Ishikawa (cell line): ENCODE data around the gene PRXL2B.

ENCODE experiments used
- CEBPB ChIP-seq: IDR thresholded peaks from 2 replicates; pipeline ENCODE4 v1.6.1; 2012
- CREB1 ChIP-seq: IDR thresholded peaks from 2 replicates; pipeline ENCODE4 v1.6.1; 2012; ENCODE audit warnings: low read depth
- EGR1 ChIP-seq: IDR thresholded peaks from 2 replicates; pipeline ENCODE4 v1.6.1; 2012
- EP300 ChIP-seq: IDR thresholded peaks from 2 replicates; pipeline ENCODE4 v1.6.1; 2012; ENCODE audit warnings: borderline replicate concordance
- FOXM1 ChIP-seq: IDR thresholded peaks from 2 replicates; pipeline ENCODE4 v1.6.1; 2012; ENCODE audit warnings: low read depth, borderline replicate concordance
- NFIC ChIP-seq: IDR thresholded peaks from 2 replicates; pipeline ENCODE4 v1.6.1; 2012
- RAD21 ChIP-seq: IDR thresholded peaks from 2 replicates; pipeline ENCODE4 v1.6.1; 2012; ENCODE audit warnings: low read depth
- TAF1 ChIP-seq: IDR thresholded peaks from 2 replicates; pipeline ENCODE4 v1.6.1; 2012; ENCODE audit warnings: low read depth, mild to moderate bottlenecking
- TCF12 ChIP-seq: IDR thresholded peaks from 2 replicates; pipeline ENCODE4 v1.6.1; 2012; ENCODE audit warnings: low read depth
- TEAD4 ChIP-seq: IDR thresholded peaks from 2 replicates; pipeline ENCODE4 v1.6.1; 2012
- YY1 ChIP-seq: IDR thresholded peaks from 2 replicates; pipeline ENCODE4 v1.6.1; 2012; ENCODE audit warnings: low read depth
- ZBTB7A ChIP-seq: IDR thresholded peaks from 2 replicates; pipeline ENCODE4 v1.6.1; 2012; ENCODE audit warnings: low read depth
- TF ChIP-seq, protein P1 (sequence below): IDR thresholded peaks from 2 replicates; pipeline ENCODE4 v1.6.1; 2012; ENCODE audit warnings: low read depth, mild to moderate bottlenecking
- TF ChIP-seq, protein P2 (sequence below): IDR thresholded peaks from 2 replicates; pipeline ENCODE4 v1.6.1; 2012
- TF ChIP-seq, protein P3 (sequence below): IDR thresholded peaks from 2 replicates; pipeline ENCODE4 v1.6.1; 2012

Gene PRXL2B

DNA sequence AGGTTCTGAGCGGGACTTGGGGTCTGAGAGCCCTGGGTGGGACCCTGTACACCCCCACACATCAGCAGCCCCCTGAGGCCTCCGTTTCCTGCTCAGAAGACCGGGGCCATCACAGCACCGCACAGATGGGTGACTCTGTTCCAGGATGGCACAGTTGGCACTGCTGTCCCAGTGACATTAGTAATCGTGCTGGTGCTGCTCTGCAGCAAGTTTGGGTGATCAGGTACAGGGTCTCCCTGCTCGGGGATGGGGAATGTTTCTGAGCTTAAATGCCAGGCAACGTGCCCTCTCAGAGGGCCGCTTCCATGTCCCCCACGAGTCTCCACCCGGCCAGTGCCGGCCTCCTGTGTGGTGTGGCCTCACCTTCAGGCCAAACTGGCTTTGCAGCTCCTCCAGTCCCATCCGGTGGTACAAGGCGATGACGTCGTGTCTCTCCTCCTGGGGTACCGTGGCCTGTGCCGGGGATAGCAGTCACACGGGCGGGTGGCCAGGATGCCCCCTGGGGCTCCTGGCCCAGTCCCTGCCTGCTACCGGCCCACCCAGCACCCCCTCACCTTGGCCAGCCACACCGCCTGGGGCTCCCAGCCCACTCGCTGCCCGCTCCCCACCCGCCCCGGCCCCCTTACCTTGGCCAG lies 17.1 kb downstream of the PRXL2B start:
- TF ChIP-seq FOXM1 (no peak), TAF1 (no peak), EGR1 (no peak), EP300 (no peak), NFIC (no peak), CEBPB (no peak)
- TF ChIP-seq, protein P1, sequence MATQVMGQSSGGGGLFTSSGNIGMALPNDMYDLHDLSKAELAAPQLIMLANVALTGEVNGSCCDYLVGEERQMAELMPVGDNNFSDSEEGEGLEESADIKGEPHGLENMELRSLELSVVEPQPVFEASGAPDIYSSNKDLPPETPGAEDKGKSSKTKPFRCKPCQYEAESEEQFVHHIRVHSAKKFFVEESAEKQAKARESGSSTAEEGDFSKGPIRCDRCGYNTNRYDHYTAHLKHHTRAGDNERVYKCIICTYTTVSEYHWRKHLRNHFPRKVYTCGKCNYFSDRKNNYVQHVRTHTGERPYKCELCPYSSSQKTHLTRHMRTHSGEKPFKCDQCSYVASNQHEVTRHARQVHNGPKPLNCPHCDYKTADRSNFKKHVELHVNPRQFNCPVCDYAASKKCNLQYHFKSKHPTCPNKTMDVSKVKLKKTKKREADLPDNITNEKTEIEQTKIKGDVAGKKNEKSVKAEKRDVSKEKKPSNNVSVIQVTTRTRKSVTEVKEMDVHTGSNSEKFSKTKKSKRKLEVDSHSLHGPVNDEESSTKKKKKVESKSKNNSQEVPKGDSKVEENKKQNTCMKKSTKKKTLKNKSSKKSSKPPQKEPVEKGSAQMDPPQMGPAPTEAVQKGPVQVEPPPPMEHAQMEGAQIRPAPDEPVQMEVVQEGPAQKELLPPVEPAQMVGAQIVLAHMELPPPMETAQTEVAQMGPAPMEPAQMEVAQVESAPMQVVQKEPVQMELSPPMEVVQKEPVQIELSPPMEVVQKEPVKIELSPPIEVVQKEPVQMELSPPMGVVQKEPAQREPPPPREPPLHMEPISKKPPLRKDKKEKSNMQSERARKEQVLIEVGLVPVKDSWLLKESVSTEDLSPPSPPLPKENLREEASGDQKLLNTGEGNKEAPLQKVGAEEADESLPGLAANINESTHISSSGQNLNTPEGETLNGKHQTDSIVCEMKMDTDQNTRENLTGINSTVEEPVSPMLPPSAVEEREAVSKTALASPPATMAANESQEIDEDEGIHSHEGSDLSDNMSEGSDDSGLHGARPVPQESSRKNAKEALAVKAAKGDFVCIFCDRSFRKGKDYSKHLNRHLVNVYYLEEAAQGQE, result no peak

DNA sequence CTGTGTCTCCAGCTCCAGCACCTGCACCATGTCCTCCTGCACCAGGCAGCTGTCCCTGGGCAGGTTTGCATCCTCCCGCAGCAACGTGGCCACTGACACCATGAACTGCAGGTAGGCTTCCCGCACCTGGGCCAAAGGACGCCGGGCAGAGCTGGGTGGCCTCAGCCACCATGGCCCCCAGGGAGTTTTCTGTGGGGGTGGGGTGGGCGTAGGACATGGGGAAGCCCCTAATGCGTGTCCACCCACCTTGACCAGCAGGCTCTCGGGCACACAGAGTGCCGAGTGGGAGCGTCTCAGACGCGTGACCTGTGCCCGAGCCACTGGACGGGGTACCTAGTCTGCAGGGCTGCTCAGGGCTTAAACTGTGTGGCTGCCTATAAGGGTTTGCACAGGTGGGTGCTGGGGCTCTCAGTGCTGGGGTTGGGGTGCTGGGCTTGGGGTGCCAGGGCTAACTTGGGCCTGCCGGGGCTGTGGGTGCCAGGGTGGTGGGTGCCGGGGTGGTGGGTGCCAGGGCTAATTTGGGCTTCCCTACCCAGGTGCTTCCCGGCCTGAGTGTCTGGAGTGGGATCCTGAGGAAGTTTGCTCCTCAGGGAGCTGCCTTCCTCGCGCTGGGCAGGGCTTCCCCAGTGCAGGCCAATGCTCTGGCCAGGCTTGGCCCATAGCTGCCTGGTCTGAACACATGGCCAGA lies 17.7 kb downstream of the PRXL2B start:
- TF ChIP-seq, protein P1, result no peak
- TF ChIP-seq RAD21 (no peak), ZBTB7A (no peak), TCF12 (no peak), EP300 (no peak), EGR1 (no peak), NFIC (no peak), FOXM1 (no peak)
- TF ChIP-seq, protein P2, sequence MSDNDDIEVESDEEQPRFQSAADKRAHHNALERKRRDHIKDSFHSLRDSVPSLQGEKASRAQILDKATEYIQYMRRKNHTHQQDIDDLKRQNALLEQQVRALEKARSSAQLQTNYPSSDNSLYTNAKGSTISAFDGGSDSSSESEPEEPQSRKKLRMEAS, result no peak
- TF ChIP-seq, protein P3, sequence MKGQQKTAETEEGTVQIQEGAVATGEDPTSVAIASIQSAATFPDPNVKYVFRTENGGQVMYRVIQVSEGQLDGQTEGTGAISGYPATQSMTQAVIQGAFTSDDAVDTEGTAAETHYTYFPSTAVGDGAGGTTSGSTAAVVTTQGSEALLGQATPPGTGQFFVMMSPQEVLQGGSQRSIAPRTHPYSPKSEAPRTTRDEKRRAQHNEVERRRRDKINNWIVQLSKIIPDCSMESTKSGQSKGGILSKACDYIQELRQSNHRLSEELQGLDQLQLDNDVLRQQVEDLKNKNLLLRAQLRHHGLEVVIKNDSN, result no peak

DNA sequence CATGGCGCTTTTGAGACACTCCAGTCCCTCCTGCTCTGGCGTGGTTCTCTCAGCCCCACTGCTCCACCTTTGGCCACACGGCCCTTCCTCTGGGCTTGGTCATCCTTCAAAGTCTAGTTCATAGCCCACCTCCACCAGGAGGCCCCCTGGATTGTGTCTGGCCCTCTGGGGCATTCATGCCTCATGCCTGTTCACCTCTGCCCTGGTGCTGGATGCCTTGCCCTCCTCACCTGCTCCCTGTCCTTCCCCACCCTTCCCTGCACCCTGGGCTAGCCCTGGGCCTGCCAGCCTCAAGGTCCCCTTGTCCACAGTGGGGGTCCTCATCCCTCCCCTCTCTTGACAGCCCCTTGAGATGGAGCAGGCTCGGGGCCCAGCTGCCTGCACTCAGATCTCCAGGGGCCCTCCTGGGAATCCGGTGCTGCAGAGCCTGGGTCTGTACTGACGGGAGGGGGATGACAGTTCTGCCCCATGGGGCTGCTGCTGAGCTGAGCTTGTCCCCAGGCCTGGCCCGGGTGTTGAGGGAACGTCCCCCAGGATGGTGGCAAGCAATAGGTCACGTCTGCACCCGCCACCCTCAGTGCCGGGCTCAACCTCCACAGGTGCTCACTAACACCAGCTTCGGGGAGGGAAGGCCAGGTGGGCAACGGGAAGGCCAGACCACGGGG lies 18.4 kb downstream of the PRXL2B start:
- no peak for TF ChIP-seq NFIC
- no peak for TF ChIP-seq FOXM1
- TF ChIP-seq, protein P2, result no peak
- no peak for TF ChIP-seq ZBTB7A
- TF ChIP-seq, protein P3, result no peak
- TF ChIP-seq TCF12, result no peak
- no peak for TF ChIP-seq TAF1
- no peak for TF ChIP-seq YY1
- TF ChIP-seq, protein P1, result no peak
- TF ChIP-seq EP300, result no peak
- TF ChIP-seq CEBPB, result no peak
- no peak for TF ChIP-seq EGR1
- no peak for TF ChIP-seq TEAD4
- TF ChIP-seq CREB1, result no peak
- no peak for TF ChIP-seq RAD21
